ENCODE results near the gene CCDC27.

DNA sequence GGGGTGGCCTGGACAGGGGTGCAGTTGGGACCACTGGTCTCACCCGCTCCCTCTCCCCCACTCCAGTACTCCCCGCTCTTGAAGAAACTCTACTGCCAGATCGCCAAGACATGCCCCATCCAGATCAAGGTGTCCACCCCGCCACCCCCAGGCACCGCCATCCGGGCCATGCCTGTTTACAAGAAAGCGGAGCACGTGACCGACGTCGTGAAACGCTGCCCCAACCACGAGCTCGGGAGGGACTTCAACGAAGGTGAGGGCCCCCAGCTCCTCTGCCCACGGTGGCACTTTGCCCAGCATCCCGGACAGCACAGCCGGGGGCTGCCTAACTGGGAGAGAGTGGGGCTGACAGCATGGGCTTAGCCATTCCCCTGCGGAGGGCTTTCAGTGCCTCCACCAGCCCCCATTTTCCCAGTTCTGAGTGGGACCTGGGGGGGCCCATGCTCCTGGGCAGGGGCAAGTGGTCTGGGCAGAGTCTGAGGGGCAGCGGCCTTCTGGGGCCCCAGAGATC is 30.2 kb upstream of the CCDC27 start:
- TF ChIP-seq POLR2A (IDR thresholded peaks at IDR 0.05) (no peak), CTCF (IDR thresholded peaks at IDR 0.05) (no peak)

Measured in Peyer's patch (tissue), 4 donors.